Endothelial cell of hepatic sinusoid (primary cell): Measurements from ENCODE around the gene HCK.
"Not testable (repeated sequence)": the region's sequence is repeated elsewhere in the genome, so short reads cannot be mapped to it uniquely, and the experiment has no call there.

ENCODE experiments used
- in situ Hi-C: cut with HindIII; loops from 2 replicates; pipeline ENCODE4 v1.10.0; 2017; ENCODE audit warnings: low sequenced_read_pairs

The HCK gene

DNA sequence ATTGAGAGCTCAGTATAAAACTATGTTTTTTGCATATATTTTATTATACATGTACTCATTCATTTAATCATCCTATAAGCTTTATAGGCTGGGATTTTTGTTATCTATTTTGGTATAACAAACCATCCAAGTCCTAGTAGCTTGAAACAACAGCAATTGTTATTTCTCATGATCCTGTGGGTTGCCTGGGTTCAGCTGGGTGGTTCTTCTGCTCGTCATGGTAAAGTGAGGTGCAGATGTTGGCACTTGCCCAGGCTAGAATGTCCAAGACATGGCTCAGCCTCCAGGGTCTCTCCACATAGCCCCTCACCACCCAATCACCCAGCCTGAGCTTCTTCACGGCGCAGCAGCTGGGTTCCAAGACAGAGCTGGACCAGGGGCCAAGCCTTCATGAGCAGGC, 36.7 kb downstream of the HCK start:
- in situ Hi-C loops: loop anchor here (5.0 to 10.0 kb wide), 8 partner anchors 46 to 224 kb away; no protein-coding TSS in a partner anchor

DNA sequence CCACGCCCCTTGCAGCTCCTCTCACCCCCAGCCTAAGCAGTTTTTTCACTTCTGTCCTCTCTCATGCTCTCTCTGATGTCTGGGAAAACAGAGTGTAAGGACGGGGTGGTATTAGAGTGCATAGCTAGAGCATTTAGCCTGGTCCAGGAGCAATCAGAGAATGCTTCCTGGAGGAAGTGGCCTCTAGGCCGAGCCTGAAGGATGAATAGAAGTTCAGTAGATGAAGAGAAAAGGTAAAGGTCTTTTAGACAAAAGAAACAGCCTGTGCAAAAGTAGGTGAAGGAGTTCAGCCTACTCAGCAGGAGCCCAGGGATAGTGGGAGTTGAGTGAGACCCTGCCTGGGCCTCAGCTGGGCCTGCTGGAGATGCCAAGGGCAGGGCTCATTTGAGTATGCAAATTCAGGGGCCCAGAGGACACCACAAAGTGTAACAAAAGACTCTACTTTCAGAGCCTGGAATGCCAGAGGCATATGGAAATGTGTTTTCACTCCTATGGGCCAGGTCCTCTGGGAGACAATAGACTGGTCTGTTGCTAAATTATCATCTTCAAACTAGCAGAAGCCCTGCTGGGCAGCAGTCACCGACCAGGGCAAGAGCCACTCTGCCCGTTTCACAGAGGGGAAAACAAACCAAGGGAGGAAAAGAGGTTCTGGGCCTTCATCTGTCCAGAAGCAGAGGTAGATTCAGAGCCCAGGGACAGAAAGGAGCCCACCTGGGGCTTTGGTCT, 37.8 kb downstream of the HCK start:
- in situ Hi-C loops: loop anchor here (5.0 to 10.0 kb wide), 8 partner anchors 47 to 225 kb away; no protein-coding TSS in a partner anchor

DNA sequence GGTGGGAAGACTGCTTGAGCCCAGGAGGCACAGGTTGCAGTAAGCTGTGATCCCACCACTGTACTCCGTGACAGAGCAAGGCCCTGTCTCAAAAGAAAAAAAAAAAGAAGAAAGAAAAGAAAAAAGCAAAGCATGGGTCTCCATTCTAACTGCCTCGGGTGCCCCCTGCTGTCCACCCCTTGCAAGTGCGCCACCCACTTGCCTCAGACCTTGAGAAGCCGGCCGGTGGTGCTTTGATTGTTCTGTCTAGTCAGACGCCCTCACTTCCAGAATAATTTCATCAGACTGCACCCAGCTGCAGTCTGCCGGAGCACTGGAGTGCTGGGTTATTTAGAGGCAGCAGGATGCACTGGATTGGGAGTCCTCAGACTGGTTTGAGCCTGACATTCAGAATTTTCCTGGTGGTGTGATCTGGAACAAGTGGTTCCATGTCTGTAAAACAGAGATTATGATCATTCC, 39.9 kb downstream of the HCK start:
- in situ Hi-C loops: no loop called here

DNA sequence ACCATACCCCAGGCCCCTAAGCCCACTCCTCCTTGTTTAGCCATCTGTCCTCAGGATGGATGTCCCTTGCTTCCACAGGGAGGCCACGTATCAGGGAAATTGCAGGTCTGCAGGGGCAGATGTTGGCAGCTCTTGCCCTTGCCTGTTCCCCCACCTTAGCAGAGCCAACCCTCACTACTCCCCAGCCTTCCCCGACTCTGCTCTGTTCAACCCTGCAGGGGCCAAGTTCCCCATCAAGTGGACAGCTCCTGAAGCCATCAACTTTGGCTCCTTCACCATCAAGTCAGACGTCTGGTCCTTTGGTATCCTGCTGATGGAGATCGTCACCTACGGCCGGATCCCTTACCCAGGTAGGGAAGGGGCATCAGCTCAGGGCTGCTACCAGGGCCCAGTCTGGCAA, 46.7 kb downstream of the HCK start:
- in situ Hi-C loops: no loop called here

DNA sequence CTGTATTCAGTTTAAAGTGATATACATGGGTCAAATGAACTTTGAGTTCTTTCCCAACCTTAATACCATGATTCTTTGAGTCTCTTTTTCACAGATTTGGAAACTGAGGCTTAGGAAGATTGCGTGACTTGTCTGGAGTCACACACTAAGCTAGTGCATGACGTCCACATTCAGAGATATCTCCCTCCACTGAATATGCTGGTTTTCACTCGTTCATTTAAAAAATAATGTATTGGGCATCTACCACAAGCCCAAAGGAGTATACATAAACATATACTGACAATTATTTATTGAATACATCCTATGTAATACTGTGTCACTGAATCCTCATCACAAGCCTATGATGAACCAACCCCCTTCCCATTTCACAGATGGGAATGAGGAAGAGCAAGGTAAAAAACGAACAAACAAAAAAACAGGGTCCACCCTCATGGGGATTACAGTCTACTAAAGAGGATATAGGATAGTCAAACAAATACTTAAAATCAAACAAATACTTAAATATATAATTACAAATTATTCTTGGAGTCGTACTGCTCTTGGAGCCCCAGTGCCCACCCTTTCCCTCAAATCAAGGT, 56.9 kb downstream of the HCK start:
- in situ Hi-C loops: no loop called here

DNA sequence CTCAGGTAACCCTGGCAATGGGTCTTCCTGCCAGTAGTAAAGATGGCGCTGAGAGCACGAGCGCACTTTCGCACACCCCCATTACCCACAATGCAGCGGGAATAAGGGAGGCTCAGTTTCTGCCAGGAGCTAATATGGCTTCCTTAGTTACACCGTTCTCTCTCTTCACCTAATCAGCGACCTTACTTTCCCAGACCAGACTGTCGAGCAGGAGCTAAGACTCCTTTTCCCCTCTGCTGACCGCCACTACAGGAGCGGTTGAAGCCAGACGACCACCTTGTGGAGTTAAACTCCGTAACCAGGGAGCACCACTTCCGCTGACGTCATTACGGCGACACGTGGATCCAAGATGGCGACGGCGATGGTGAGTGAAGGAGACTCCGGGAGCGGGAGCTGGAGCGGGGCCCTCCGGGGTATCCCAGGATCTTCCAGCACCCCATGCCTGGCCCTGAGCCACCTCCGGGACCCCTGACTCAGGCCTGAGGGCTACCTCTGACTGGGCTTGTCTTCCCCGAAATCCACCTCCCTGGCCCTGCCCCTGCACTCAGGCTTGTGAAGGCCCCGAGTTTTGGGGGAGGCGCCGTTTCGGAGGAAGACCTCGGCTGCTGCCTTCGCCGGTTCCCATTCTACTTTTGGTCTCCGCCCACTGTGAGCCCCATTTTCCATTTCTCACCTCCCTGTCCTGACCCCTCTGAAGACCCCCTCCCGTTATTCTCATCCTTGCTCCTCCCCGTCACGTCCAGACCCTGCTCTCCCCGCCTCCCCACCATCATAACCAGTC, 57.5 kb downstream of the HCK start, which contains the start of gene TM9SF4:
TSS of gene TM9SF4 (plus strand) at position 323 of the 781 bp plus-strand sequence. CDS start at position 350, 27 bp downstream.
- in situ Hi-C loops: no loop called here

DNA sequence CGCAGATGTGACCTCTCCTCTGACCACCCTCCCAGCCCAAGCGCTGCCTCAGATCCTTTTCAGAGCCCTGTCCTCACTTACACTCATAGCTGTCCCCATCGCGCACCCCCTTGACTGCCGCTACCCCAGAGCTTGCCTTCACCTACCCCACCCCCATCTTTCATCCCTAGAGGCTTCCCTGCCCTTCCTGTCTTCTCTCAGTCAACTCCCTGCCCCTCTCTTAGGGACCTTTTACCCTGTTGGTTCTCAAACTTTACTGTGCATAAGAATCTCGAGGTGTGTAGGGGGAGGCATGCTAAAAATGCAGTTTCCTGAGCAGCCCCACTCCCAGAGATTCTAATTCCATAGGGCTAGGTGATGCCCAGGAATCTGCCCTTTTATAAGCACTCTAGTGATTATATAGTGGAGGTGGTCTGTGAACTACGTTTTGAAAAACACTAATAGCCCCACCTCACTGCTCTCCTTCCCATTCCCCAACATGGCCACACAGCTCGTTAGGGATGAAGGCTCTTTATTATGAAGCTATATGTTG, 58.2 kb downstream of the HCK start:
- in situ Hi-C loops: no loop called here

DNA sequence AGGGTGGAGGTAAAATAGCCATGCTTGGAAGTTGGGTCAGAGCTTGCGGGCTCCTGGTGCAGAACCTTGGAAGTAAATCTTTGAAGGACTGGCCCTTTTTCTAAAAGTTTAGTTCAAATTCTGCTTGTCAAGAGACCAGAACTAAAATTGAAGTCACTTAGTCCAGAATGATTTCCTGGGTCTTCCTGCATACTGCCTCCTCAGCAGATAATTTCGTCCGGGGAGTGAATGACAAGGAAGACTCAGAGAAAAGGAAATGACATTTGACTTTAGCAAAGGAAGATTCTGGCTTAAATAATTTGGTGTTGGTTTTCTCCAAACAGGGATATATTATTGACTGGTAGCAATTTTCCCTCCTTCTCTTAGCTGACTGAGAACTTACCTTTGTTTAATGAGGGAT, 58.7 kb downstream of the HCK start:
- in situ Hi-C loops: no loop called here

DNA sequence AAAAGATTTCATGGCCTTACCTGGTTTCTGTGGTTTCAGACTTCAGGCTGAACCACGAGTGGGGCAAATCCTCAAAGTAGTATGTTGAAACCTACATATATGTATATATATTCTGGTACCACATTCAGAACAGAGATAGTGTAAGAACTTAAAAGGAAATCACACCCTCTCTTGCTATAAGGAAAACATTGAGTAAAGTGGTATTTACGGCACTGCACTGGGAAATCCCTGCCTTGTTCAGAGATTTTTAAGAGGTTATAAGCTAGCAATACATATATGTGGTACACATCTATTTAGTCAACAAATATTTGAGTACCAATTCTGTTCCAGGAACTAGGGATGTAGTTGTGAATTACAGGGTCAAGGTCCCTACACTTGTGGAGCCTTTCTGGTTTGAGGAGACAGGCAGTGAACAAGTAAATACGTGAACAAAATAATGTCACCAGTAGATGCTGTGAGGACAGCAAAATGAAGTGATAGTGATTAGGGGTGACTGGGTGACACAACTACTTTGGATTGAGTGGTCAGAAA, 59.2 kb downstream of the HCK start:
- in situ Hi-C loops: no loop called here

DNA sequence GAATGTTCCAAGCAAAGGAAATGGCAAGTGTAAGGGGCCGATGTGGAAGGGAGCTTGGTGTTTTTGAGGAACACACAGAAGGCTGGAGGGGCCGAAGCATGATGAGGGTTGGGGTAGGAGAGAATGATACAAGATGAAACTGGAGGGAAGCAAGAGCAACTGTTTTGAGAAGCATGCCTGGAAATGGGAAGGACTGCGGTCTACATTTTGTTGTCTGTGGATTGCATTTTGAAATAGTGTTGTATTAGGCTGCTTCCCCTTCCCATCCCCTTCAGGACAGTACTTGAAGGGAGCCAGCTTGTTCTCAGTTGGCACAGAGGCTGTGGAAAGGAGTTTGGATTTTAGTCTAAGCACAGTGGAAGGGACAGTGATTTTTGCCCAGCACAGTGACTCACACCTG, 59.7 kb downstream of the HCK start:
- in situ Hi-C loops: no loop called here

DNA sequence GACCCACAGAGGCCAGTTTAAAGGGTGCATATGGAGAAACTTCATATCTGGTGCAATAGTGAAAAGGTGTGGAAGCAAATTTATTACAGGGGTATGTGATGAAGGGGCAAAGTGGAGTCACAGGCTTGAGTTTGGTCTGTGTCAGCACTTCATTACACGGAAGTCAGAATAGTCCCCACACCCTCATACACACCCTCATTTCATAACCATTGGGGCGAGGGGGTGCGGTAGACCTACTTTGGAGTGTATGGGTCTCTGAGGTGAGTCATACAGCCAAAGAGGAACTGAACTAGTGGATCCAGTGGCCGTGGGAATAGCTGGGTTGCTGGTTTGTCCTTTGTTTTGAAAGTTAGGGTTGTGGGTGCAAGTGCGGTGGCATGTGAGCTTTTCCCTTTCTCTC, 60.8 kb downstream of the HCK start:
- in situ Hi-C loops: no loop called here

DNA sequence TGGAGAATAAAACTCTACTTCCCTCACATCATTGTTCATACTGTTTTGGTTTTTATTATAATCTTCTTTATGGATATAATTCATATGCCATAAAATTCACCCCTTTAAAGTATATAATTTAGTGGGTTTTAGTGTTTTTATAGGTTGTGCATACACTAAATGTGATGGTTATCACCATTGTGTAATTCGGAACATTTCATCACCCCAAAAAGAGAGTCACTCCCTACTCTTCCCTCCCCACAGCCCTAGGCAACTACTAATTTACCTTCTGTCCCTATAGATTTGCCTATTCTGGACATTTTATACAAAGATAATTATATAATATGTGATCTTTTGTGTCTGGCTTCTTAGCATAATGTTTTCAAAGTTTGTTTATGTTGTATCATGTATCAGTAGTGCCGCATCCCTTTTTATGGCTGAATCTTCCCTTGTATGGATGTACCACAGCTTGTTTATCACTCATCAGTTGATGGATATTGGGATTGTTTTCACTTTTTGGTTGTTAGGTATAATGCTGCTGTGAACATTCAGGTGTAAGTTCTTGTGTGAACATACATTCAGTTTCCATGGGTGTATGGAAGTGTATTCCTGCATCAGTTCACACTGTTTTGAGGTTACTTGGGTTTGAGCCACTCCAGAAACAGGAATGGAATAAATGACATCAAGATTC, 61.7 kb downstream of the HCK start:
- in situ Hi-C loops: no loop called here

DNA sequence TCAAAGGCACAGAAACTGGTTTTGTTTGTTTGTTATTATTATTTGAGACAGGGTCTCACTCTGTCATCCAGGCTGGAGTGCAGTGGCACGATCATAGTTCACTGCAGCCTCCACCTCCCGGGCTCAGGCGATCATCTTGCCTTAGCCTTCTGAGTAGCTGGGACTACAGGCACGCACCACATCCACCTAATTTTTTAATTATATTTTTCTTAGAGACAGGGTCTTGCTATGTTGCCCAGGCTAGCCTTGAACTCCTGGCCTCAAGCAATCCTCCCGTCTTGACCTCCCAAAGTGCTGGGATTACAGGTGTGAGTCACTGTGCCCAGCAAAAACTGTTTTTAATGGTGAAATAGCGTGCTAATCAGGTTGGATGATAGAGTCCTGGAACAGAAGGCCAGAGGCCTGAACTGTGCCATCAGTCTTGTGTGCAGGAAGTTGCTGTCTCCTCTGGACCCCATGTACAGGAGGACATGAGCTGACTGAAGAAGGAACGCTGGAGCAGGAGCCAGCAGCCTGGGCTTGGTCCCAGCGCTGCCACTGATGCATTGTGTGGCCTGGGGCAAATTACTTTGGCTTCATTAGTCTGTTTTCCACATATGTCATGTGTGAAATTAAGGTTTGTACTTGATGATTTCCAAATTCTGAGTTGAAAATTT, 62.4 kb downstream of the HCK start:
- in situ Hi-C loops: no loop called here

DNA sequence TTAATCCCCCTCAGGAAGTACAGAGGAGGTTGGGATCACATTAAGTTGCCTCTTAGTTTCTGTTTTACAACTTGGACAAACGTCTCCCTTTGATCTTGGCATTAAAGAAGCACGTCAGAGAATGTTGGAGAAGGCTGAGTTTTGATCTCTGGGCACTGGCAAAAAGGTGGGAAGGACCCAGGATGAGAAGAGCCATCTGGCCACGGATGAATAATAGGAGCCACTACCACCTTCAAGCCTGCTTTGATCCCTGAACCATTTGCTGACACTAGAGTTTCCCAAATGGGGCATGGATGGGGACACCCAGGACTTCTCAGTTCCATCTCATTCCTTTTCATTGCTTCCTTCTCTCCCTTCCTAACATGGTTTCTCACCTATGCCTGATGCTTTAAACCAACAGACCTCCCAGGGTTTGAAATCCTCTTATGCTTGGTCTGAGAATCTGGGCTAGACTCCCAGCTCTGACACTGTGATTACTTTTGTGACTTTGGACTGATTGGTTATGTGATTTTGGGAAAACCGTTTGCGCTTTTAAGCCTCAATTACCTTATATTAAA, 63.2 kb downstream of the HCK start:
- in situ Hi-C loops: loop anchor here (5.0 kb wide), 1 partner anchor 102 kb away; no protein-coding TSS in a partner anchor

DNA sequence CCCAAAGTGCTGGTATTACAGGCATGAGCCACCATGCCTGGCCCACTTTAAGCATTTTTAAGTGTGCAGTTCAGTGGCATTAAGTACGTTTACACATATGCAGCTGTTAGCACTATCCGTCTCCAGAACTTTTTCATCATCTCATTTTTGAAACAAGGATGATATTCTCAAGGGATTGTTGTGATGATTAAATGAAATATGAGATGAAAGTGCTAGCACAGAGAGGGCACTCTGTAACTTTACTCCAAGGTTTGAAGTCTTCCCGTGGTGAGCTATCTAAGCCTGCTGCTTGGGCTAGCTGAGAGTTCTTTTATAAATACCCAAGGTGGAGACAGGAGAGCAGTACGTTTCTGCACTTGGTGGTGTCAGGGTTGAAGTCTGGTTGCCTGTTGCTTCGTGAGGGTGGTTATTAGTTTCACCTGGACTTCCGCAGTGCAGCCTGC, 64.1 kb downstream of the HCK start:
- in situ Hi-C loops: loop anchor here (5.0 kb wide), 1 partner anchor 101 kb away; no protein-coding TSS in a partner anchor

DNA sequence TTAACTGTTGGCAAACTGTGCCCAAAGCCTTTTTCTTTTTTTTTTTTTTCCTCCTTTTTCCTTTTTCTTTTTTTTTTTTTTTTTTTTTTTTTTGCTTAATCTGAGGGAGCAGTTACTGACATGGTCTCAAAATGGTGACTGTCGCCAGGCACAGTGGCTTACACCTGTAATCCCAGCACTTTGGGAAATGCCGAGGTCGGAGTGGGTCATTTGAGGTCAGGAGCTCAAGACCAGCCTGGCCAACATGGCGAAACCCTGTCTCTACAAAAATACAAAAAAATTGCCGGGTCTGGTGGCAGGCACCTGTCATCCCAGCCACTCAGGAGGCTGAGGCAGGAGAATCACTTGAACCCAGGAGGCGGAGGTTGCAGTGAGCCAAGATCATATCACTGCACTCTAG, 64.8 kb downstream of the HCK start:
- in situ Hi-C loops: loop anchor here (5.0 kb wide), 1 partner anchor 101 kb away; no protein-coding TSS in a partner anchor

DNA sequence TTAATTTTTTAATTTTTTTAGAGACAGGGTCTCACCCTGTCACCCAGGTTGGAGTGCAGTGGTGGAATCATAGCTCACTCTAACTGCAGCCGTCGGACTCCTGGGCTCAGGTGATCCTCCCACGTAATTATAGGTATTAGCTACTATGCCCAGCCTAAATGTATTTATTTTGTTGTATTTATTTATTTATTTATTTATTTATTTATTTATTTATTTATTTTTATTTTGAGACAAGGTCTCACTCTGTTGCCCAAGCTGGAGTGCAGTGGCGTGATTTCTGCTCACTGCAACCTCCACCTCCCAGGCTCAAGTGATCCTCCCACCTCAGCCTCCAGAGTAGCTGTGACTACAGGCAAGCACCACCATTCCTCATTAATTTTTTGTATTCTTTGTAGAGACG, 66.4 kb downstream of the HCK start:
- in situ Hi-C loops: loop anchor here (5.0 kb wide), 1 partner anchor 99 kb away; no protein-coding TSS in a partner anchor

DNA sequence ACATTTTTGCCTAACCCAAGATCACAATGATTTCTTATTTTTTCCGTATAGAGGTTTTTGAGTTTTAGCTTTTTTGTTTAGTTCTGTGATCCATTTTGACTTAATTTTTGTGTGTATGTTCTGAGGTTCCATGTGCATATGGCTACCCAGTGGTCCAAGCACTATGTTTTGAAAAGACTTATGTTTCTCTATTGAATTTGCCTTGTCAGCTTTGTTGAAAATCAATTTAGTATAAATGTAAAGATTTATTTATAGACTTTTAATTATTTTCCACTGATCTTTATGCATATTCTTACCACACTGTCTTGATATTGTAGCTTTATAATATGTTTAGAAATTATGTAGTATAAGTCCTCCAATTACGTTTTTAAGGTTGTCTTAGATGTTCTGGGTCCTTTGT, 67.7 kb downstream of the HCK start:
- in situ Hi-C loops: loop anchor here (5.0 kb wide), 1 partner anchor 98 kb away; no protein-coding TSS in a partner anchor

DNA sequence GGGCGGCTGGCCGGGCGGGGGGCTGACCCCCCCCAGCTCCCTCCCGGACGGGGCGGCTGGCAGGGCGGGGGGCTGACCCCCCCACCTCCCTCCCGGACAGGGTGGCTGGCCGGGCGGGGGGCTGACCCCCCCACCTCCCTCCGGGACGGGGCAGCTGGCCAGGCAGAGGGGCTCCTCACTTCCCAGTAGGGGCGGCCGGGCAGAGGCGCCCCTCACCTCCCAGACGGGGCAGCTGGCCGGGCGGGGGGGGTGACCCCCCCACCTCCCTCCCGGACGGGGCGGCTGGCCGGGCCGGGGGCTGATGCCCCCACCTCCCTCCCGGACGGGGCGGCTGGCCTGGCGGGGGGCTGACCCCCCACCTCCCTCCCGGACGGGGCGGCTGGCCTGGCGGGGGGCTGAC, 69.9 kb downstream of the HCK start:
- in situ Hi-C loops: not testable (repeated sequence)
